HG02588 (cell line): ENCODE results near the gene SF3A2.

ENCODE experiments used
- ATAC-seq: cut with Tn5 transposase; IDR thresholded peaks from one replicate; pipeline ENCODE4 v1.9.1; 2021; ENCODE audit warnings: mild to moderate bottlenecking, moderate library complexity; ENCODE audit not compliant: unreplicated experiment

SF3A2 gene

DNA sequence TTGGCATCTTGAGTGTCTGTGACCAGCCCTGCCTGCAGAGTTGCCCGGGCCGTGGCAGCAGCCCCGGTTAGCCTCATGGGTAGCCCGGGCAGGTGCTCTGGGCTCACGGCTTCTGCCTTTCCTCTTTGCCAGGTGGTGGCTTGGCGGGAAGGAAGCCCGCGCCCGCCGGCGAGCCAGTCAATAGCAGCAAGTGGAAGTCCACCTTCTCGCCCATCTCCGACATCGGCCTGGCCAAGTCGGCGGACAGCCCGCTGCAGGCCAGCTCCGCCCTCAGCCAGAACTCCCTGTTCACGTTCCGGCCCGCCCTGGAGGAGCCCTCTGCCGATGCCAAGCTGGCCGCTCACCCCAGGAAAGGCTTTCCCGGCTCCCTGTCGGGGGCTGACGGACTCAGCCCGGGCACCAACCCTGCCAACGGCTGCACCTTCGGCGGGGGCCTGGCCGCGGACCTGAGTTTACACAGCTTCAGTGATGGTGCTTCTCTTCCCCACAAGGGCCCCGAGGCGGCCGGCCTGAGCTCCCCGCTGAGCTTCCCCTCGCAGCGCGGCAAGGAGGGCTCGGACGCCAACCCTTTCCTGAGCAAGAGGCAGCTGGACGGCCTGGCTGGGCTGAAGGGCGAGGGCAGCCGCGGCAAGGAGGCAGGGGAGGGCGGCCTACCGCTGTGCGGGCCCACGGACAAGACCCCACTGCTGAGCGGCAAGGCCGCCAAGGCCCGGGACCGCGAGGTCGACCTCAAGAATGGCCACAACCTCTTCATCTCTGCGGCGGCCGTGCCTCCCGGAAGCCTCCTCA lies 10.4 kb upstream of the SF3A2 start:
- no peak for ATAC-seq

DNA sequence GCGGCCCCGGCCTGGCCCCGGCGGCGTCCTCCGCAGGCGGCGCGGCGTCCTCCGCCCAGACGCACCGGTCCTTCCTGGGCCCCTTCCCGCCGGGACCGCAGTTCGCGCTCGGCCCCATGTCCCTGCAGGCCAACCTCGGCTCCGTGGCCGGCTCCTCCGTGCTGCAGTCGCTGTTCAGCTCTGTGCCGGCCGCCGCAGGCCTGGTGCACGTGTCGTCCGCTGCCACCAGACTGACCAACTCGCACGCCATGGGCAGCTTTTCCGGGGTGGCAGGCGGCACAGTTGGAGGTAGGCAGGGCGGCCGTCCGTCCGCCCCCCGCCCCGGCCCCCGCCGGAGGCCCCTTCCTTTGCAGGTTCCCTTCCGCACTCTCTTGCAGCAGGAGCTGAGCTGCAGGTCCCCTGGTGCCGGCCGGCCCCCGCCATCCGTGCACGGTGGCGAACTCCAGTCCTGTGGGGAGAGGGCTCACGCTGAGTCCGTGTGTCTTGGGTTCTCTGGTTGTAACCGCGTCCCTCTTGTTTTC lies 9.7 kb upstream of the SF3A2 start:
- no peak for ATAC-seq

DNA sequence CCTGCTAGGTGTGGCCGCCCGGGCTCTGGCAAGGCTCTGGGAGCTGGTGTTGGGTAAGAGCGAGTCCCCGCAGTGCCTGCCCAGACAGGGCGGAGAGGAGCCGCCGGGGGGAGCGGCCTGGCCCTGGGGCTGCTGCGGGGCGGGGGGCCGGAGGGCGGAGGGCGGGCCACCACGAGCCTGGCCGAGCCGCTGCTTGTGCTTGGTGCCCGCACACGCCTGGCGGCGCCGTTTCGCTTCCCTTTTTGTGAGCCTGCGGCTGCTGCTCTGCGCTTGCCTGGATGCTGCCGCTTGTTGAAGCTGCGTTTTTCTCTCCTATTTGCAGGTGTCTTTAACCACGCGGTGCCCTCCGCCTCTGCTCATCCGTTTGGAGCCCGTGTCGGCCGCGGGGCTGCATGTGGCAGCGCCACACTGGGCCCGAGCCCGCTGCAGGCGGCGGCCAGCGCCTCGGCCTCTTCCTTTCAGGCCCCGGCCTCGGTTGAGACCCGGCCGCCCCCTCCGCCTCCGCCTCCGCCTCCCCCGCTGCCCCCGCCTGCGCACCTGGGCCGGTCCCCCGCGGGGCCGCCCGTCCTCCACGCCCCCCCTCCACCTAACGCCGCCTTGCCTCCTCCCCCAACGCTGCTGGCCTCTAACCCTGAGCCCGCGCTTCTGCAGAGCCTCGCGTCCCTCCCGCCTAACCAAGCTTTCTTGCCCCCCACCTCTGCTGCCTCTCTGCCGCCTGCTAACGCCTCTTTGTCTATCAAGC lies 9.0 kb upstream of the SF3A2 start:
- no peak for ATAC-seq

DNA sequence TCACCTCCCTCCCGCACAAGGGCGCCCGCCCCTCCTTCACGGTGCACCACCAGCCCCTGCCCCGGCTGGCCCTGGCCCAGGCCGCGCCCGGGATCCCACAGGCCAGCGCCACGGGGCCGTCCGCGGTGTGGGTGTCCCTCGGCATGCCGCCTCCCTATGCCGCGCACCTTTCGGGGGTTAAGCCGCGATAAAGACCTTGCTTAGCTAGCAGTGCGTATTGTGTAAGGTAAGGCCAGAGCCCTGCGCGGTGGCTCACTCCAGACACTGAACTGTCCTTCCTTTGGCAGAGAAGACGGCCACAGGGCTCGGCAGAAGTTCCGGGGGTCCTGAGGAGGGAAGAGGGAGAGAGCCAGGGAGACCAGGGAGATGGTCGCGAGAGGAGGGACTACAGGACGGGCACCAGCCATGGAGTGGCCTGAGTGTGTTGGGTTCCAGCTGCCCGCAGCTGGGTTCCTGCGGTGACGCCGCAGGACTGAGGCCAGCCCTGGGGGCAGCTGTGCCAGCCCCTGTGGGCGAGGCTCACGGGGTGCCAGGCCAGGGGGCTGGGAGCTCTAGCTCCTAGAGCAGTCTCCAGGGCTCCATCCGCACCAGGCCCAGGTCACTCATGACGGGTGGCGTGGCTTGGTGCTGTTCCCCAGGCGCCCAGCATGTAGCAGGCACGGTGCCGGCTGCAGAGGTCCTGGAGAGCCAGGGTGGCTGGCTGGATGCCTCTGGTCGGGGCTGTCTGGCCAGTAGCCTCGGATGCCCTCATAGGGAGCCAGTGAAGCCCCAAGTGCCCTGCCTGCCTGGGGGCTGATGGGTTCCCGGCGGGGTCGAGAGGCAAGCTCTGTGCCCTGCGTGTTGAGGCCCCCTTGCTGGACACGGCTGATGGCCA lies 8.2 kb upstream of the SF3A2 start:
- no peak for ATAC-seq

DNA sequence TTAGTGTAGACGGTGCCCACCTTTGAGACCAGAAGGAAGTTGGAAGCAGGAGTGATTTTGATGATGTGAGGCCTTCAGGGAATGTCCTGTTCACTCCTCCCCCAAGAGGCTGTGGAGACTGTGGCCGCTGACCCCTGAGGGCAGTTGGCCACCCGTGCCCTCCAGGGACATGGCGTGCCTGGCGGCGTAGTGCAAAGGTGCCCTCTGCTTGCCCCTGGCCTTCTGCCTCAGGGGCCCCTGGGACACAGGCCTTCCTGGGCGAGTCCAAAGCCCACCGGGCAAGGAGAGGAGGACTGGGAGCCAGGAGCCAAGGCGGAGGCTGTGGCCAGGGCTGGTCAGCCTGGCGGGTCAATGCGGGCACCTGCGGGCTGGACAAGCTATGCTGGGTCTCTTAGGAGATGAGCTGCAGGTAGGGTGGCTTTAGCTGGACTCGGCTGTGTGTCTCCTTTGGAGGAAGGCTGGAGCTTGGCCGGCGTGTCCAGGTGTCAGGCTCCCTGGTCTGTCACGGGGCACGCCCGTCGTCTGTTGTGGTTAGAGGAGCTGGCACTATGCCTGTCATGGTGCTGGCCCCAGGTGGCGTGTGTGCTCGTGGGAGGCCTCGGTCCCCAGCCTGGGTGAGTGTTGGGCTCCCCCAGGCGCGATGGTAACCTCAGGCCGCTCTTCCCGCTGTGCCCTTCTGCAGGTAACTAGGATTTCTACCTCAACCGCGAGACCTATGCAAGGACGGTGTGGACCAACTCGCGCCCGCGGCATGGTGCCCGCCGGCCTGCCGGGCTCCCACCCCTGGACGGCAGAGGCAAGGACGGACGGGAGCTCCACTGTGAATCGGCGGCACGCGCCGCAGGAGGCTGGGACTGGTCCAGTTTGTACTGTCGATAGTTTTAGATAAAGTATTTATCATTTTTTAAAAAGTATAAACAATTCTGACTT lies 7.3 kb upstream of the SF3A2 start:
- ATAC-seq, result no peak

DNA sequence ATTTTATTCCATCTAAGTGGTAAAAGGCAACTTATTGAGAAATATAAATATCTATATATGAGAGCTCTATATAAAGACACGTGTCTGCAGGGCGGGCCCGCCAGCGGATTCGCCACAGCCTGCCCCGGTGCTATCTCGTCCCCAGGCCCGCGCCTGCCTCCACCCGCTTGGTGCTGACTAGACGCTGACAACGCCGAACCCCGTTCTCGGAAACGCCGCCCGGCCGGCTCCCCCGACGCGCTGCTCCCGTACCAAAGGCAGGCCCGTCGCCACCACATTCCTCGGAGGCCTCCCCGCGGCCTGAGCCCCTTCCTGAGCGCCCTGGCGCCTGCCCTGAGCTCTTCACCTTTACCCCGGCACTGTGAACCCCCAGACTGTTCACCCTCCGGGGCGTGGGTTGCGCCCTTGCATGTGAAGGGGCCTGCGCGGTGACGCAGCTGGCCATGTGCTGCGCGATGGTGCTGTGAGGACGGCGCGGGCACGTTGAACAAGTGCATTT lies 6.5 kb upstream of the SF3A2 start:
- no peak for ATAC-seq

DNA sequence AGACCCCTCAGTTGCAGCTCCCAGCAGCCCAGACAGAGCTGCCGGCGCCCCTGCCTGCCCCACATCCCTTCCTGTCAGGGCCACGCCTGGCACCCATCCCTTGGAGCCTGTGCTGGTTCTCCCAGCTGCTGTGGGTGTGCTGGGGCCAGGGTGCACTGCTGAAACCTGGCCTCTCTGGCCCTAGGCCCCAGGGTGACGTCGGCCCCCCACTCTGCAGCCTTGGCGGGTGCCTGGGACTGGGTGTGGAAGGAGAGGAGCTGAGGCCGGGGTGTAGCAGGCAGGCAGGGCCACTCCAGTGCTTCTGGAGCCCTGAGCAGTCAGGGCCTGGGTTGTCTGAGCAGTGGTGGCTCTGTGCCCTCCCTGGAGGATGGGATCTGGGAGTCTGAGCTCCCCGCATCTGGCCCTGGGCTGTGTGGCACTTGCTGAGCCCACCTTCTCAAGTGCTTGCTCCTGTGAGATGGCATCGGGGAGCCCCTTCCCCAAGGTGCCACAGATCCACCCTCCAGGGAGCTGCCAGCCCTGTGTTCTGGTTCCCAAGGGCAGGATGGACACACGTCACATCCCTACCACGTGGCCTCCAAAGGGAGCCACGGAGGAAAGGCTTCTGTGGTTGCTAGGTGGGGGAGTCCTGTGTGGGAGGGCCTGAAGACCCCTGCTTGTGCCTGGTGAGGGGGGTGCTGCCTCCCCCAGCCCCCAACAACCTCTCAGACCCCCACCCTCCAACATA lies 5.7 kb upstream of the SF3A2 start:
- ATAC-seq, result no peak

DNA sequence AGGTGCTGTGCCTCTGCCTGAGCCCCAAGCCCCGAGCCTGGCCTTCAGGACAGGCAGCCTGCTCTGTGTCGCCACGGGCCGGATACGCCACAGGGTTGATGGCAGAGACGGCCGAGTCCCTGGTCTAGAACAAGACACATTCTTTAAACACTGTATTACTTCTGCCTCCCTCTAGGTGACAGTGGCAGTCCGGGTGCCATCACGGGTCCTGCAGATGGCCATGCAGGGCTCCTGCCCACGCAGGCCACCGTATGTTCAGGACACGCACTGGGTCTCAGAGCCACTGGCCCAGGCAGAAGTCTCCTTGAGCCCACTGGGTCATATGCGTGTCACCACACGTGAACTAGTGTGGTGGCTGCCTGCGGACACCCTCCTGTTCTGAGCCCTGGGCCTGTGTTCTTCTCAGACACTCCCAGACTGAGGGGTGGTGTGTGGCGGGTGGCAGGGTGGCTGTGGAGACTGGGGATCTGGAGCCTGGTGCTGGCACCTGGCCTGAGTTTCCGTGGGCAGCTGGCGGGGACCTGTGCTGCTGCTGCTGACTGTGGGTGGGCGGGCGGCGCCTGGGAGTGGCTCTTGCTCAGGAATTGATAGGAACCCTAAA lies 4.9 kb upstream of the SF3A2 start:
- no peak for ATAC-seq

DNA sequence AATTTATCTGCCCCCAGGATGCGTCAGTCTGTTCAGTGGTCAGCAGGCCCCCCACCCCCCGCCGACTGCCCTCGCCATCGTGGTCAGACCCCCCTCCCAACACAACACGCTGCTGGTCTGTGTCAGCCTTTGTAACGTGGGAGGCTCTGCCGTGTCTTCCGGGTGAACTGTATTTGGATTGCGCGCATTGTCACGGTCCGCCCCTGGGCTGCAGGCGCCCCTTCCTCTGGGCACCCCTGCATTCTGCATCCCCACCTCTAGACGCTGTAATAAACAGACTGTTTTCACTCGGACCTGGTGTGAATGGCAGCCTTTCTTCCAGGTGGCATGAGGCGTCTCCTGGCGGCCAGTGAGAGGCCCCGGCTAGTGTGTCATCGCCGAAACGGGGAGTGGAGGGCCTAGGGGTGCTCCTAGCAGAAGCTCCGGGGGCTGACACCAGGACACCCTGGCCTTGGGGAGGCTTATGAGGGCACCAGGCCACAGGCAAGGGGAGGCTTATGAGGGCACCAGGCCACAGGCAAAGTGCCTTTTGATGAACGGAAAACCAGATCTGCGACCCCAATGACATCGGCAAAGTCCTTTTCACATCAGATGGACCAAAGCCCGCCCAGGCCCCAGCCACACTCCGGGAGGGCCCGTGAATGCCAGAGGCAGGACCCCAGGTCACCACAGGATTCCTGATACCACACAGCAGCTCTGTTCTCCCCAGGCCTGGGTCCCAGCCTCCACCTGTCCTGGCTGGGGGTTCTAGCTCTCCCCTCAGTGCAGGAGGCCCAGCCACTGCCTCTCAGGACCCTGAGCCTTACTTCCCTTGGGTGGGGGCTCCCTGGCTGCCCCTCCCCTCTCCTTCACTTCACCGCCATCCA lies 4.1 kb upstream of the SF3A2 start:
- ATAC-seq, result no peak

DNA sequence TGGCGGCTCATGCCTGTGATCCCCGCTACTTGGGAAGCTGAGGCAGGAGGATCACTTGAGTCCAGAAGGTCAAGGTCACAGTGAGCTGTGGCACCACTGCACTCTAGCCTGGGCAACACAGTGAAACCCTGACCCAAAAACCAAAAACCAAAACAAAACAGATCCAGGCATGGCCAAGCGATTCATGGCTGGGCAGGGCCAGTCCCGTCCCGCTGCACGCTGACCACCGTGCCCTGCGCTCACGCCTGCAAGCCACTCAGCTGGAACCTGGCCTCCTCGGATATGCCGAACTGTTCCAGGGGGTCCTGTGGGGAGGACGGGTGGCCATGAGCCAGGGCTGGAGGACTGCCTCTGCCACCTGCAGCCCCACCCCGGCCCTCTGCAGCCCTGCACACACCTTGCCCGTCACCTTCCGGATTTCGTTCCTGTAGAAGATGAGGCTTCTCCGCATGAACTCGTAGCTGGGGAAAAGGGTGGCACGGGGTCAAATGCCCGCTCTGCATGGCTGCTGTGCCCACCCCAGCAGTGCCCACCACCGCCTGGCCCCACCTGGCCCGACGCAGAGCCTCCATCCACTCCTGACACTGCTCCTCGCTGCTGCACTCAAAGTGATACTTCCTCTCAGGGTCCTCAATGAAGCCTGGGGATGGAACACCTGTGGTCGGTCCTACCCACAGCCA lies 2.9 kb upstream of the SF3A2 start:
- ATAC-seq, result no peak

DNA sequence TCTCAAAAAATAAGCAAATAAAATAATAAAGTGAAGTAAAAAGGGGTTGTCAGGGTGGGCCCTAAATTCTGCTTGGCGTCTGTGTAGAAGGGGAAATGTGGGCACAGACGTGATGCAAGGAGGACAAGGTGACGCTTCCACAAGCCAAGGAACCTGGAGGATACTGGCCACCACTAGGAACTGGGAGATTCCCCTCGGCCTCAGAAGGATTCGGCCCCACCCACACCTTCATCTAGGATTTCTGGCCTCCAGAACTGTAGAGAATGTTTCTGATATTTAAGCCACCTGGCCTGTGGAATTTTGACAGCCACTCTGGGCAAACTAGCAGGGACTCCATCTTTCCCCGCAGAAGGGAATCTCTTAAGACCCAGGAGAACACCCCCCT lies 1.6 kb upstream of the SF3A2 start:
- no peak for ATAC-seq

DNA sequence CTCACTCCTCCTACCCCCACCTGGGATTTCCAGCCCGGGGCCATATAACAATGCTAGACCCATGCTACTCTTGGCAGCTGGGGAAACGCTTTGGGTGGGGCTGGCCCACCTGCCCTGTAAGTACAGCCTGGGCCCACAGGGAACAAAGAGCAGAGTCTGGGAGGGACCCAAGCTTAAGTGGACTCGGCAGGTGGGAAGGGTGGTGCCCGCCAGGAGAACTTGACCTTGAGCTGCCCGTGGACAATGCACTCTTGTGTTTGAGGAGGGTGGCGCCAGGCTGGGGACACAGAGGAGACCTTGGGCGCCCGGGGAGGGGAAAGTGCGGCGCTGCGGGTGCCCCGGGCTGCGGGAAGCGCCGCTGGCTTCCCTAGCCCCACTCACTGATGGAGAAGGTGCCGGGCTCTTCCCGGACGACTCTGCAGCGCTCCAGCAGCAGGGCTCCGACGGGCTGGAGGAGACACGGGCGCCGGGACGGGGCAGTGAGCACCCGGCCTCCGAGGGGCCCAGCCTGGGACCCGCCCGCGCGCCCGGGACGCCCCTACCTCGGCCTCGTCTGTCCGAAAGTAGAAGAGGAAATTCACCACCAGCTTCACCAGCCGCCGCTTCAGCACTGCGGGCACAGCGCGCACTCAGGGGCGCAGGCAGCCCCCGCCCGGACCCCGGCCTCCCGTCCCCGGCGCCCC lies 1.1 kb upstream of the SF3A2 start:
- ATAC-seq, result peak; percentile 14

DNA sequence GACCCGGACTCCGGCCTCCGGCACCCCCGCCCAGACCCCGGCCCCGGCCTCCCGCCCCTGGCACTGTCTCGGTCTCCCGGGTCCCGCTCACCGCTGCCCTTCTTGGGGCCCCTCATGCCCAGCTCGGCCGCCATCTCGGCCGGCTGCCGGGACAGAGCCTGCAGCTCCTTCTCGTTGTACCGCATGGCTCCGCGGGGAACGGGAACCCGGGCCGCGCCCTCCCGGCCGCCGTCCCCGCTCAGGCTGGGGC lies 635 bp upstream of the SF3A2 start:
- peak; percentile 15 for ATAC-seq

DNA sequence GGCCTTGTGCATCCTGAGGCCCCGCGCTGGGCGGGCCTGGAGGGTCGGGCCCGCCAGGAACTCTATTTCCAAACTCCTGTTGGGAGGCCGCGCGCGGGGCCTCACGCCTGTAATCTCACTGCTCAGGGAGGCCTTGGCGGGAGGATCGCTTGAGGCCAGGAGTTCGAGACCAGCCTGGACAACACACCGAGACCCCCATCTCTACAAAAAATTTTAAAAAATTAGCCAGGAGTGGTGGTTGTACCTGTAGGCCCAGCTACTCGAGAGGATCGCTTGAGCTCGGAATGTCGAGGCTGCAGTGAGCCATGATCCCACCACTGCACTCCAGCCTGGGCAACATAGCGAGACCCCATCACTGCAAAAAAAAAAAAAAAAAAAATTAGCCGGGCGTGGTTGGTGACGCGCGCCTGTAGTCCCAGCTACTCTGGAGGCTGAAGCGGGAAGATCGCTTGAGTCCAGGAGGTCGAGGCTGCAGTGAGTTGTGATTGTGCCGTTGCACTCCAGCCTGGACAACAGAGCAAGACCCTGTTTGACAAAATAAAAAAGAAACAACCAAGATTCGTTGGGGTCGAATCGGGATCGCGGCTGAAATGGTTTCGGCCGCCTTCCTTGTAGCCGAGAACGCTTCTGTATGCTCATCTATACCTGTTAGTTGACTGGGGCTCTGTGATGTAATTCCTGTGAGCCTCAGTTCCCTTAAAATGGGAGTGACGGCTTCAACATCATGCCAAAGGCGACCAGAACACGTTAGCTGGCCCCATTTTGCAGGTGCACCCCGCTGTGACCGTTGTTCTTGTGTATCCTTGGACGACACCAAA lies 636 bp downstream of the SF3A2 start:
- no peak for ATAC-seq

DNA sequence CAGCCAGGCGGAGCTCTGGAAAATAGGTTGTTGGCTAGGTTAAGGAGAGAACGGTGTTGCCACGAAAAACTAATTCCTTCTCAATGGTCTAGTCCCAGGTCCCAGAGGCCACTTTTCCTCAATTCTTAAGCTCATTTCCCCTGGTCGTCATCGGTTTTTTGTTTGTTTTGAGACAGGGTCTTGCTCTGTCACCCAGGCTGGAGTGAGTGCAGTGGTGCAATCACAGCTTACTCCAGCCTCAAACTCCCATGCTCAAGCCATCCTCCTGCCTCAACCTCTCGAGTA lies 1.2 kb downstream of the SF3A2 start:
- no peak for ATAC-seq

DNA sequence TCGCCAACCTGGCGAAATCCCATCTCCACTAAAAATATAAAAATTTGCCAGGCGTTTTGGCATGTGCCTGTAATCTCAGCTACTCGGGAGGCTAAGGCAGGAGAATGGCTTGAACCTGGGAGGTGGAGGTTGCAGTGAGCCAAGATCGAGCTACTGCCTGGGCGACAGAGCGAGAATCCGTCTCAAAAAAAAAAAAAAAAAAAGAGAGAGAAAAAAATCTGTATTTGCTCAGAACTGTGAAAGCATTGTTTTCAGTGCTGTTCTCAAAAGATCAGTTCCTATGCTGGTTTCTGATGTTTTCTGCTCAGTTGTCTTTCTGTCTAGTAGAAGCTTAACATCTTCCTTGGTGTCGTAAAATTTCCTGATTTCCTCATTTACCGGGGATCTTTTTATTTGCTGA lies 2.5 kb downstream of the SF3A2 start:
- ATAC-seq, result no peak
